ENCODE measurements around the gene FAM234B. TPM values are rescaled to one million over a fixed set of nuclear protein-coding genes. Genes with fewer than 3 reads are reported as not detected.
A peak's percentile ranks its signal among the peaks of the same experiment; 100 is the strongest.

Gene FAM234B
- total and polyA plus RNA-seq, 2 of the 8 experiments (the other 6 are each of a cell fraction or from before 2014, with no cell fraction given) = 12.5 to 29.1 TPM

DNA sequence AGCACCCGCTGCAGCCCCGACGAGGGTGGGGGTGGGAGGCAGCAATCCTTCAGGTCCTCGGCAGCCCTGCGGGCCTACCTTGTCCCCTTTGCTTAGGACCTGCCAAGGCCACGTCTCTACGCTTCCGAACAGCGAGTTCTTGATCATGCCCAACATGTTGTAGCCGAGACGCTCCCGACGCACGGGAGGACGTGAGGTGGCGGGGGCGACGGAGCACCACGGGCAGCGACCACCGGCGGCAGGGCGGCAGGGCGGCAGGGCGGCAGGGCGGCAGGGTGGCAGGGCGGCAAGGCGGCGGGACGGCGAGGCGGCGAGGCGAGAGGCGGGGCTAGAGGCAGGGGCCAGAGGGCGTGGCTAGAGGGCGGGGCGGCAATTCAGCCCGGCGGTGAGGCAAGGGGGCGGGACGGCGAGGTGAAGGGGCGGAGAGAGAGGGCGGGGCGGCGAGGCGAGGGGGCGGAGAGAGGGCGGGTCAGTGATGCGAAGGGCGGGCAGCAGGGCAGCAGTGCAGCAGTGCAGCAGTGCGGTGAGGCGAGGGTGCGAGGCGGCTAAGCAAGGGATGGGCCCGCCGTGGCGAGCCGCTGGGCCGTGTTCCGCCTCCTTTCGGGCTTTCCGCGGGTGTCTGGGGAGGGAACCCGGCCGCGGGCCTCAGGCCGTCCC lies 44.1 kb upstream of the FAM234B start, which contains the start of gene HEBP1:
Gene HEBP1 (minus strand): TSS at position 307 of the 657 bp plus-strand sequence. CDS start 151 bp downstream, at position 156.
- peak within 1 kb of the TSS; percentile 46 to 75 (median 70); a peak in 6 of 7 replicates for H3K9ac ChIP-seq (replicated peaks in 1 of 4; ENCODE audit: extremely low read depth in 1 of 4, low read depth in 3 of 4, low read length in 3 of 4)
- TF ChIP-seq HDAC2 (IDR thresholded peaks at IDR 0.05; ENCODE audit: borderline replicate concordance in 1 of 2, low read depth in 2 of 2, low read length in 2 of 2) (no peak), POU5F1 (IDR thresholded peaks at IDR 0.05; ENCODE audit: low read depth, low read length) (no peak), RBBP5 (IDR thresholded peaks at IDR 0.05; ENCODE audit: borderline replicate concordance, low read depth, low read length) (no peak; the same call in 1 of the 2 replicates), TAF7 (optimal IDR thresholded peaks at IDR 0.05; ENCODE audit: borderline replicate concordance, low read depth, low read length) (peak; percentile 19), ASH2L (IDR thresholded peaks at IDR 0.05; ENCODE audit: low read length) (peak; percentile 57), SIRT6 (IDR thresholded peaks at IDR 0.05; ENCODE audit: low read length) (no peak), ZNF274 (IDR thresholded peaks at IDR 0.05; ENCODE audit: borderline replicate concordance, extremely low read depth, low read length) (no peak), POLR2AphosphoS5 (IDR thresholded peaks at IDR 0.05; ENCODE audit: low read depth, low read length) (peak; percentile 80), GTF2F1 (IDR thresholded peaks at IDR 0.05; ENCODE audit: borderline replicate concordance, low read depth, low read length) (no peak)
- TF ChIP-seq, protein P1, sequence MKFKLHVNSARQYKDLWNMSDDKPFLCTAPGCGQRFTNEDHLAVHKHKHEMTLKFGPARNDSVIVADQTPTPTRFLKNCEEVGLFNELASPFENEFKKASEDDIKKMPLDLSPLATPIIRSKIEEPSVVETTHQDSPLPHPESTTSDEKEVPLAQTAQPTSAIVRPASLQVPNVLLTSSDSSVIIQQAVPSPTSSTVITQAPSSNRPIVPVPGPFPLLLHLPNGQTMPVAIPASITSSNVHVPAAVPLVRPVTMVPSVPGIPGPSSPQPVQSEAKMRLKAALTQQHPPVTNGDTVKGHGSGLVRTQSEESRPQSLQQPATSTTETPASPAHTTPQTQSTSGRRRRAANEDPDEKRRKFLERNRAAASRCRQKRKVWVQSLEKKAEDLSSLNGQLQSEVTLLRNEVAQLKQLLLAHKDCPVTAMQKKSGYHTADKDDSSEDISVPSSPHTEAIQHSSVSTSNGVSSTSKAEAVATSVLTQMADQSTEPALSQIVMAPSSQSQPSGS (IDR thresholded peaks at IDR 0.05; ENCODE audit: low read length) = no peak

More for the DNA sequence above, 44.1 kb upstream of the FAM234B start, which contains the start of gene HEBP1:
- Histone ChIP-seq H4K5ac (ENCODE audit: insufficient read length, low read depth, low read length) (peak within 1 kb of the TSS; percentile 39), H4K20me1 (replicated peaks in 1 of 2; ENCODE audit: control insufficient read depth in 1 of 2, insufficient read depth in 2 of 2, low read length in 2 of 2) (peaks cover 2 to 3% of the 10 kb centered on the region in 2 experiments), H2BK5ac (ENCODE audit: low read depth, low read length) (peak within 1 kb of the TSS; percentile 73; the same call in 1 of the 2 replicates), H3K23me2 (ENCODE audit: low read depth, low read length) (peaks cover 12% of the 10 kb centered on the region), H3K36me3 (ENCODE audit: control insufficient read depth in 2 of 4, insufficient read depth in 4 of 4, low read length in 3 of 4) (0 out of 8 replicates have a peak, but pooled peaks cover 0 to 2% (median 0%) of the 10 kb centered on the region in 4 experiments), H4K8ac (ENCODE audit: extremely low read depth, insufficient read depth, low read length) (peak within 1 kb of the TSS; percentile 72), H3K4me2 (ENCODE audit: insufficient read depth in 1 of 2, low read depth in 2 of 2, low read length in 2 of 2) (peak within 1 kb of the TSS; percentile 86 to 97), H3K14ac (ENCODE audit: insufficient read length) (peak within 1 kb of the TSS; percentile 44), H3K56ac (replicated peaks; ENCODE audit: insufficient read length, low read depth, low read length) (no peak within 1 kb of the TSS), H3K23ac (ENCODE audit: insufficient read length) (no peak within 1 kb of the TSS), H3K4ac (replicated peaks; ENCODE audit: insufficient read length, low read depth, low read length) (peak within 1 kb of the TSS; percentile 87), H2AK5ac (ENCODE audit: low read depth, low read length) (no peak within 1 kb of the TSS), H3K9me3 (ENCODE audit: insufficient read depth in 2 of 2, low read depth in 1 of 2, low read length in 1 of 2) (no peaks in the 10 kb centered on the region), H2BK20ac (ENCODE audit: low read length) (no peak within 1 kb of the TSS), H2BK120ac (replicated peaks; ENCODE audit: low read depth, low read length) (no peak within 1 kb of the TSS), H4K91ac (replicated peaks; ENCODE audit: insufficient read length, low read length) (peak within 1 kb of the TSS; percentile 67), H2BK12ac (ENCODE audit: low read depth, low read length) (peak within 1 kb of the TSS; percentile 82; the same call in 1 of the 2 replicates), H3K4me1 (replicated peaks in 1 of 4; ENCODE audit: control insufficient read depth in 3 of 4, insufficient read depth in 4 of 4, low read length in 3 of 4) (peaks cover 5 to 16% (median 7%) of the 10 kb centered on the region in 4 experiments), H2AFZ (ENCODE audit: low read length) (0 out of 2 replicates have a peak within 1 kb of the TSS, but pooled peaks have one; percentile 26), H3K79me1 (ENCODE audit: low read depth, low read length) (no peaks in the 10 kb centered on the region; the same call in 1 of the 2 replicates), H3K27ac (ENCODE audit: low read depth, low read length) (peak within 1 kb of the TSS; percentile 53; the same call in 1 of the 2 replicates), H3K27me3 (replicated peaks in 1 of 4; ENCODE audit: control insufficient read depth in 3 of 4, extremely low read depth in 1 of 4, insufficient read depth in 3 of 4, low read length in 3 of 4) (peaks cover 0 to 15% (median 6%) of the 10 kb centered on the region in 4 experiments; a peak in 4 of 7 replicates), H3K18ac (ENCODE audit: extremely low read depth, low read length) (peak within 1 kb of the TSS; percentile 81), H3K79me2 (ENCODE audit: control insufficient read depth in 1 of 2, insufficient read depth in 2 of 2, low read length in 2 of 2) (peaks cover 0 to 48% of the 10 kb centered on the region in 2 experiments; a peak in 2 of 4 replicates), H2BK15ac (ENCODE audit: low read length) (peak within 1 kb of the TSS; percentile 47; the same call in 1 of the 2 replicates), H3K4me3 (ENCODE audit: extremely low read depth in 1 of 4, insufficient read depth in 2 of 4, low read depth in 3 of 4, low read length in 4 of 4) (peak within 1 kb of the TSS; percentile 64 to 90 (median 86))
- peak in 1 of 2 experiments; percentile 99 for DNase-seq (ENCODE audit: low read depth in 1 of 2, low spot score in 2 of 2)
- no peak for FAIRE-seq
- CTCF ChIA-PET (ENCODE audit: partially characterized antibody) = interaction anchor here (1.7 to 4.0 kb wide), 5 partner anchors 14 to 211 kb away, joined by 5 to 36 read pairs (median 6); no protein-coding TSS in a partner anchor
- POLR2A ChIA-PET (ENCODE audit: partially characterized antibody) = no interaction called here
- WGBS, 2 experiments (ENCODE audit: extremely low coverage in 1 of 2, insufficient coverage in 1 of 2, insufficient read length in 1 of 2, insufficient replicate concordance in 2 of 2, low coverage in 1 of 2, low lambda C conversion rate in 2 of 2, missing lambda C conversion rate in 1 of 2) = 1% methylated on average over 37 of the region's 69 CpGs; no CpG with 5 or more reads in 1 of the 2 experiments
